ENCODE measurements around the gene FARP2. TPM values are rescaled to one million over a fixed set of nuclear protein-coding genes. Genes with fewer than 3 reads are reported as not detected.

FARP2 gene, protein sequence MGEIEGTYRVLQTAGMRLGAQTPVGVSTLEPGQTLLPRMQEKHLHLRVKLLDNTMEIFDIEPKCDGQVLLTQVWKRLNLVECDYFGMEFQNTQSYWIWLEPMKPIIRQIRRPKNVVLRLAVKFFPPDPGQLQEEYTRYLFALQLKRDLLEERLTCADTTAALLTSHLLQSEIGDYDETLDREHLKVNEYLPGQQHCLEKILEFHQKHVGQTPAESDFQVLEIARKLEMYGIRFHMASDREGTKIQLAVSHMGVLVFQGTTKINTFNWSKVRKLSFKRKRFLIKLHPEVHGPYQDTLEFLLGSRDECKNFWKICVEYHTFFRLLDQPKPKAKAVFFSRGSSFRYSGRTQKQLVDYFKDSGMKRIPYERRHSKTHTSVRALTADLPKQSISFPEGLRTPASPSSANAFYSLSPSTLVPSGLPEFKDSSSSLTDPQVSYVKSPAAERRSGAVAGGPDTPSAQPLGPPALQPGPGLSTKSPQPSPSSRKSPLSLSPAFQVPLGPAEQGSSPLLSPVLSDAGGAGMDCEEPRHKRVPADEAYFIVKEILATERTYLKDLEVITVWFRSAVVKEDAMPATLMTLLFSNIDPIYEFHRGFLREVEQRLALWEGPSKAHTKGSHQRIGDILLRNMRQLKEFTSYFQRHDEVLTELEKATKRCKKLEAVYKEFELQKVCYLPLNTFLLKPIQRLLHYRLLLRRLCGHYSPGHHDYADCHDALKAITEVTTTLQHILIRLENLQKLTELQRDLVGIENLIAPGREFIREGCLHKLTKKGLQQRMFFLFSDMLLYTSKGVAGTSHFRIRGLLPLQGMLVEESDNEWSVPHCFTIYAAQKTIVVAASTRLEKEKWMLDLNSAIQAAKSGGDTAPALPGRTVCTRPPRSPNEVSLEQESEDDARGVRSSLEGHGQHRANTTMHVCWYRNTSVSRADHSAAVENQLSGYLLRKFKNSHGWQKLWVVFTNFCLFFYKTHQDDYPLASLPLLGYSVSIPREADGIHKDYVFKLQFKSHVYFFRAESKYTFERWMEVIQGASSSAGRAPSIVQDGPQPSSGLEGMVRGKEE
- total RNA-seq (2016; rRNA removed; fragmentation: Illumina TruSeq; extraction: Trizol), result 43.3 and 45.4 TPM in 2 replicates
- total RNA-seq (2016; cell fraction: cytosol; rRNA removed; fragmentation: Illumina TruSeq; extraction: Trizol; ENCODE audit: low read depth), result 60.7 and 66.0 TPM in 2 replicates
- 39.9 and 41.1 TPM in 2 replicates for total RNA-seq (2016; cell fraction: insoluble cytoplasmic fraction; rRNA removed; fragmentation: Illumina TruSeq; extraction: Trizol)
- 26.8 and 27.2 TPM in 2 replicates for total RNA-seq (2016; cell fraction: membrane; rRNA removed; fragmentation: Illumina TruSeq; extraction: Trizol)
- total RNA-seq (2016; cell fraction: nucleus; rRNA removed; fragmentation: Illumina TruSeq; extraction: Trizol), result 40.7 and 47.5 TPM in 2 replicates
- polyA plus RNA-seq (2011; rRNA removed), result 28.0 and 29.5 TPM in 2 replicates
- polyA plus RNA-seq (2011; cell fraction: cytosol; rRNA removed), result 14.2 and 16.0 TPM in 2 replicates
- 67.3 and 75.5 TPM in 2 replicates for polyA plus RNA-seq (2011; cell fraction: nucleus; rRNA removed)
- 28.7 and 33.3 TPM in 2 replicates for polyA plus RNA-seq (2012)
- polyA plus RNA-seq (2016; cell fraction: cytosol; fragmentation: Illumina TruSeq; extraction: Trizol; ENCODE audit: low read depth), result 3.3 and 4.4 TPM in 2 replicates
- 24.1 and 27.0 TPM in 2 replicates for polyA plus RNA-seq (2016; cell fraction: insoluble cytoplasmic fraction; fragmentation: Illumina TruSeq; extraction: Trizol; ENCODE audit: low read depth)
- polyA plus RNA-seq (2016; cell fraction: membrane; fragmentation: Illumina TruSeq; extraction: Trizol; ENCODE audit: low read depth), result 6.7 and 9.3 TPM in 2 replicates
- 43.0 and 49.1 TPM in 2 replicates for polyA plus RNA-seq (2016; cell fraction: nucleus; fragmentation: Illumina TruSeq; extraction: Trizol; ENCODE audit: insufficient read depth, low read depth)
- polyA minus RNA-seq (2011; rRNA and poly(A)+ RNA removed; ENCODE audit: low replicate concordance), result 62.3 and 67.5 TPM in 2 replicates
- polyA minus RNA-seq (2011; cell fraction: cytosol; rRNA and poly(A)+ RNA removed), result 23.7 and 25.8 TPM in 2 replicates
- 56.9 and 62.9 TPM in 2 replicates for polyA minus RNA-seq (2011; cell fraction: nucleus; rRNA and poly(A)+ RNA removed)
- percentile 77 among the genes with signal in this experiment for Bru-seq, nascent RNA
- percentile 76 among the genes with signal in this experiment for BruChase-seq, experiment 1, labeled RNA remaining after a 6-hour chase
- percentile 77 among the genes with signal in this experiment for BruChase-seq, experiment 2, labeled RNA remaining after a 2-hour chase
- long read RNA-seq, experiment 1, full-length matches to known transcripts, result 6 of 15 reads
- long read RNA-seq, experiment 1, partial matches to known transcripts, result 4 of 15 reads
- long read RNA-seq, experiment 1, other reads (novel, unspliced or antisense), result 5 of 15 reads
- long read RNA-seq, experiment 2, full-length matches to known transcripts, result 10 of 37 reads
- long read RNA-seq, experiment 2, partial matches to known transcripts, result 1 of 37 reads
- long read RNA-seq, experiment 2, other reads (novel, unspliced or antisense), result 26 of 37 reads

DNA sequence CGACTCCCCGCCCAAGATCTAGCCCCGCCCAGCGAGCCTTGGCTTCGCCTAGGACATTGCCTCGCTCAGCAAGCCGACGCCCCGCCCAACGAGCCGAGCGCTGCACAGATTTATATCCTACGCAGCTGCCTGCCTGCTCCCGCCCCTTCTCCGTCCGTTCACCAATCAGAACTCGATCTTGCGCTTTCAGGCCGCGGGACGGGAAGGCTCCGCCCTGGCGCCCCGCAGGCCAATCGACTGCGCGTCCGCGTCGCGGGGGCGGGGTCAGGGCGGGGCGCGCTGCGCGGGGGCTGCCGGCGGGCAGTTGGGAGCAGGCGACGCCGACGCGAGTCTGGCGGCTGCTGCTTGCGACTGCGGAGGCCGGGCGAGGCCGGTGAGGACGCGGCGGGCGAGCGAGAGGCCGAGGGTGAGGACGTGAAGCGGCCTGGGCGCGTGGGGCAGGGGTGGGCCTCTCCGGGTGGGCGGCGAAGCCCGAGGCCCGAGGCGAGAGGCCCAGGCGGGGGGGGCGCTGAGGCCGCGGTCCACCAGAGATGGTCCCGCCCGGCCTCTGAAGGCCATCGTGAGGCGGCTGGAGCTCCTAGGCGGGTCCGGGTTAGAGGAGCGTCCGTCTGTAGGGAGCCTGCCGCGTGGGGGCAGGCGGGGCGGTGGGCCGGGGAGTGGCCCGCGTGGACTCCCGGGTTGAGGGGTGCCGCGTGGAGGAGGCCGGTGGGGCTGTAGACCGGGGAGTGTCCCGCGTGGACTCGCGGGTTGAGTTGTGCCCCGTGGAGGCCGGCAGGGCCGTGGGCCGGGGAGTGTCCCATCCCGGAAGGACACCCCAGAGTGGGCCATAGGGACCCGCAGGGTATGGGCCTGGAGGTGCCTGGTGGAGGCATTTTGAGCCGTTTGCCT is at the start of gene FARP2:
Gene FARP2 (plus strand): TSS at position 303 of the 888 bp plus-strand sequence. CDS start 16,823 bp downstream, outside the sequence.
- WGBS (ENCODE audit: low lambda C conversion rate), result 2% methylated on average over 46 of the region's 101 CpGs
- no TSS peak for BruUV-seq (replicated peaks)
- peaks cover 54% of the 10 kb centered on the region for H3K79me2 ChIP-seq (ENCODE audit: insufficient read depth, low read length)
- no peaks in the 10 kb centered on the region; a peak in 1 of 5 replicates for H3K27me3 ChIP-seq (ENCODE audit: control insufficient read depth in 1 of 2, insufficient read depth in 2 of 2, low read length in 2 of 2)
- H3K9me3 ChIP-seq (ENCODE audit: low read length), result no peaks in the 10 kb centered on the region
- ATAC-seq, result peak; percentile 72
- FAIRE-seq, result peak; percentile 26
- peak within 1 kb of the TSS; percentile 89 for H3K9ac ChIP-seq (ENCODE audit: insufficient read depth, low read depth, low read length)
- POLR2A ChIA-PET, result interaction anchor here (1.0 to 1.1 kb wide), 4 partner anchors 19 to 41 kb away, joined by 3 to 16 read pairs (median 4); partner anchors contain the start of genes HDLBP and SEPTIN2
- peak within 1 kb of the TSS; percentile 80 for H3K27ac ChIP-seq (ENCODE audit: extremely low read length, insufficient read depth, low read length)
- in situ Hi-C loops (cut with HindIII; ENCODE audit: extremely low pct_ligation_motif_present, low pct_unique_long_range_greater_than_20kb) (no loop called here), intact Hi-C loops (cut with micrococcal nuclease; ENCODE audit: unreplicated experiment) (loop anchor here (2.0 to 10.0 kb wide), 3 partner anchors 77 to 149 kb away; partner anchors contain the start of gene STK25)
- DNase-seq (ENCODE audit: low spot score), result peak; percentile 98
- H3K36me3 ChIP-seq (replicated peaks in 1 of 2; ENCODE audit: control insufficient read depth in 1 of 2, insufficient read depth in 2 of 2, low read length in 2 of 2), result peaks cover 2 to 27% of the 10 kb centered on the region in 2 experiments; a peak in 3 of 5 replicates
- H3K4me1 ChIP-seq (ENCODE audit: insufficient read depth, low read length), result peaks cover 84% of the 10 kb centered on the region
- CTCF ChIA-PET (ENCODE audit: low intra/inter-chr PET ratio, low total read pairs), result no interaction called here
- peak within 1 kb of the TSS; percentile 95 for H3K4me2 ChIP-seq (ENCODE audit: low read depth, low read length)
- H2AFZ ChIP-seq (ENCODE audit: low read length), result no peak within 1 kb of the TSS
- peaks cover 44% of the 10 kb centered on the region for H4K20me1 ChIP-seq (ENCODE audit: insufficient read depth, low read length)
- H3K4me3 ChIP-seq (replicated peaks in 1 of 3; ENCODE audit: insufficient read depth in 1 of 3, low read depth in 2 of 3, low read length in 3 of 3), result peak within 1 kb of the TSS; percentile 83 to 96 (median 94)
- TF ChIP-seq SRSF1 (optimal IDR thresholded peaks at IDR 0.05; ENCODE audit: low read depth, low read length) (no peak), ZBTB20 (CRISPR knock-in tag; IDR thresholded peaks at IDR 0.05; ENCODE audit: borderline replicate concordance, low read depth) (peak; percentile 66), NRL (CRISPR knock-in tag; IDR thresholded peaks at IDR 0.05; ENCODE audit: borderline replicate concordance) (peak; percentile 71; the same call in 1 of the 2 replicates), ZNF614 (CRISPR knock-in tag; IDR thresholded peaks at IDR 0.05; ENCODE audit: borderline replicate concordance) (peak; percentile 34; the same call in 1 of the 2 replicates), ZNF605 (CRISPR knock-in tag; IDR thresholded peaks at IDR 0.05) (peak; percentile 52; the same call in 1 of the 2 replicates), ZNF30 (CRISPR knock-in tag; IDR thresholded peaks at IDR 0.05) (no peak), TAF1 (CRISPR knock-in tag; IDR thresholded peaks at IDR 0.05) (peak; percentile 91), CENPBD1 (CRISPR knock-in tag; IDR thresholded peaks at IDR 0.05; ENCODE audit: borderline replicate concordance, low read depth) (no peak), HCFC1 (IDR thresholded peaks at IDR 0.05; ENCODE audit: low read depth, low read length) (0 out of 2 replicates have a peak, but pooled peaks have one; percentile 19), E2F2 (CRISPR knock-in tag; IDR thresholded peaks at IDR 0.05; ENCODE audit: borderline replicate concordance) (no peak), RFX1 (IDR thresholded peaks at IDR 0.05) (no peak)

All from HepG2 (cell line).